ENCODE measurements around the gene CXCL8.

CXCL8 gene

GRCh38 chr4:73718375-73719373 lies 21.7 kb upstream of the CXCL8 start:
- no peak for DNase-seq

GRCh38 chr4:73721435-73721834 lies 18.9 kb upstream of the CXCL8 start:
- no peak for DNase-seq

- no peak for DNase-seq
Measured at GRCh38 chr4:73721909-73722308, 18.5 kb upstream of the CXCL8 start.

- DNase-seq, result no peak
Measured at GRCh38 chr4:73723023-73723422, 17.3 kb upstream of the CXCL8 start.

GRCh38 chr4:73723928-73724327 lies 16.4 kb upstream of the CXCL8 start:
- DNase-seq, result no peak

GRCh38 chr4:73725510-73725909 lies 14.9 kb upstream of the CXCL8 start:
- no peak for DNase-seq

GRCh38 chr4:73725985-73726384 lies 14.4 kb upstream of the CXCL8 start:
- no peak for DNase-seq

- DNase-seq, result no peak
Measured at GRCh38 chr4:73727685-73728084, 12.7 kb upstream of the CXCL8 start.

GRCh38 chr4:73728091-73728741 lies 12.2 kb upstream of the CXCL8 start:
- DNase-seq, result no peak

GRCh38 chr4:73729534-73730165 lies 10.7 kb upstream of the CXCL8 start:
- peak; percentile 59 for DNase-seq

- DNase-seq, result peak; percentile 16
Measured at GRCh38 chr4:73730292-73730691, 10.1 kb upstream of the CXCL8 start.

- DNase-seq, result no peak
Measured at GRCh38 chr4:73730867-73731266, 9.5 kb upstream of the CXCL8 start.

- no peak for DNase-seq
Measured at GRCh38 chr4:73731968-73732610, 8.3 kb upstream of the CXCL8 start.

GRCh38 chr4:73732759-73733431 lies 7.5 kb upstream of the CXCL8 start:
- DNase-seq, result no peak

GRCh38 chr4:73734530-73735001 lies 5.8 kb upstream of the CXCL8 start:
- no peak for DNase-seq

GRCh38 chr4:73735231-73735630 lies 5.1 kb upstream of the CXCL8 start:
- no peak for DNase-seq

GRCh38 chr4:73741031-73741749 lies 821 bp downstream of the CXCL8 start:
- DNase-seq, result no peak

GRCh38 chr4:73741750-73742489 lies 1.6 kb downstream of the CXCL8 start:
- no peak for DNase-seq

- no peak for DNase-seq
Measured at GRCh38 chr4:73742490-73743160, 2.3 kb downstream of the CXCL8 start.

GRCh38 chr4:73743281-73743680 lies 2.9 kb downstream of the CXCL8 start:
- no peak for DNase-seq
